ENCODE measurements around the gene DISC1. TPM values are rescaled to one million over a fixed set of nuclear protein-coding genes. Genes with fewer than 3 reads are reported as not detected.

DISC1 gene
- total RNA-seq, 1 donor from 2014 or later, result 16.0 TPM

- intact Hi-C loops (cut with DNase I), result no loop called here
- TF ChIP-seq CTCF (IDR thresholded peaks at IDR 0.05), result no peak
- no peak for DNase-seq (ENCODE audit: low spot score in 2 of 2)
Observed at GRCh38 chr1:232020352-232020751, 393.8 kb downstream of the DISC1 start.

GRCh38 chr1:232029315-232029714, 402.7 kb downstream of the DISC1 start:
- DNase-seq (ENCODE audit: low spot score in 2 of 2), result no peak
- H3K27ac ChIP-seq, result no peak overlapping the region

More at GRCh38 chr1:232020352-232020751, 393.8 kb downstream of the DISC1 start:
- no peaks in the 10 kb centered on the region for H3K27me3 ChIP-seq
- H3K4me1 ChIP-seq, result no peaks in the 10 kb centered on the region
- no peaks in the 10 kb centered on the region for H3K9me3 ChIP-seq
- no peak overlapping the region for H3K4me3 ChIP-seq
- H3K27ac ChIP-seq, result no peak overlapping the region
- no peaks in the 10 kb centered on the region for H3K36me3 ChIP-seq

GRCh38 chr1:232031156-232031555, 404.6 kb downstream of the DISC1 start:
- H3K27ac ChIP-seq, result no peak overlapping the region
- no peaks in the 10 kb centered on the region for H3K9me3 ChIP-seq
- no peaks in the 10 kb centered on the region for H3K4me1 ChIP-seq
- intact Hi-C loops (cut with DNase I), result no loop called here
- no peak overlapping the region for H3K4me3 ChIP-seq
- no peak for TF ChIP-seq CTCF (IDR thresholded peaks at IDR 0.05)
- H3K36me3 ChIP-seq, result no peaks in the 10 kb centered on the region
- no peak for DNase-seq (ENCODE audit: low spot score in 2 of 2)
- H3K27me3 ChIP-seq, result no peaks in the 10 kb centered on the region

More at GRCh38 chr1:232029315-232029714, 402.7 kb downstream of the DISC1 start:
- H3K4me3 ChIP-seq, result no peak overlapping the region
- no peaks in the 10 kb centered on the region for H3K27me3 ChIP-seq
- H3K36me3 ChIP-seq, result no peaks in the 10 kb centered on the region
- no peaks in the 10 kb centered on the region for H3K4me1 ChIP-seq
- intact Hi-C loops (cut with DNase I), result no loop called here
- no peak for TF ChIP-seq CTCF (IDR thresholded peaks at IDR 0.05)
- H3K9me3 ChIP-seq, result no peaks in the 10 kb centered on the region

GRCh38 chr1:232033285-232033684, 406.7 kb downstream of the DISC1 start:
- Histone ChIP-seq H3K36me3 (no peaks in the 10 kb centered on the region), H3K27me3 (no peaks in the 10 kb centered on the region), H3K9me3 (no peaks in the 10 kb centered on the region), H3K4me3 (no peak overlapping the region), H3K4me1 (no peaks in the 10 kb centered on the region), H3K27ac (no peak overlapping the region)
- intact Hi-C loops (cut with DNase I), result no loop called here
- DNase-seq (ENCODE audit: low spot score in 2 of 2), result no peak
- no peak for TF ChIP-seq CTCF (IDR thresholded peaks at IDR 0.05)

GRCh38 chr1:232034556-232034955, 408.0 kb downstream of the DISC1 start:
- Histone ChIP-seq H3K9me3 (no peaks in the 10 kb centered on the region), H3K27me3 (no peaks in the 10 kb centered on the region), H3K27ac (no peak overlapping the region), H3K4me3 (no peak overlapping the region), H3K36me3 (no peaks in the 10 kb centered on the region), H3K4me1 (no peaks in the 10 kb centered on the region)
- DNase-seq (ENCODE audit: low spot score in 2 of 2), result no peak
- intact Hi-C loops (cut with DNase I), result no loop called here
- no peak for TF ChIP-seq CTCF (IDR thresholded peaks at IDR 0.05)
